Activated gamma-delta T cell treated with Interleukin-2 at 50 U/mL for 16 hours (primary cell): Measurements from ENCODE around the gene STARD8.

Source experiments
- DNase-seq: peaks from one replicate; pipeline ENCODE4 v3.0.0-alpha.2; 2020

STARD8 gene

DNA sequence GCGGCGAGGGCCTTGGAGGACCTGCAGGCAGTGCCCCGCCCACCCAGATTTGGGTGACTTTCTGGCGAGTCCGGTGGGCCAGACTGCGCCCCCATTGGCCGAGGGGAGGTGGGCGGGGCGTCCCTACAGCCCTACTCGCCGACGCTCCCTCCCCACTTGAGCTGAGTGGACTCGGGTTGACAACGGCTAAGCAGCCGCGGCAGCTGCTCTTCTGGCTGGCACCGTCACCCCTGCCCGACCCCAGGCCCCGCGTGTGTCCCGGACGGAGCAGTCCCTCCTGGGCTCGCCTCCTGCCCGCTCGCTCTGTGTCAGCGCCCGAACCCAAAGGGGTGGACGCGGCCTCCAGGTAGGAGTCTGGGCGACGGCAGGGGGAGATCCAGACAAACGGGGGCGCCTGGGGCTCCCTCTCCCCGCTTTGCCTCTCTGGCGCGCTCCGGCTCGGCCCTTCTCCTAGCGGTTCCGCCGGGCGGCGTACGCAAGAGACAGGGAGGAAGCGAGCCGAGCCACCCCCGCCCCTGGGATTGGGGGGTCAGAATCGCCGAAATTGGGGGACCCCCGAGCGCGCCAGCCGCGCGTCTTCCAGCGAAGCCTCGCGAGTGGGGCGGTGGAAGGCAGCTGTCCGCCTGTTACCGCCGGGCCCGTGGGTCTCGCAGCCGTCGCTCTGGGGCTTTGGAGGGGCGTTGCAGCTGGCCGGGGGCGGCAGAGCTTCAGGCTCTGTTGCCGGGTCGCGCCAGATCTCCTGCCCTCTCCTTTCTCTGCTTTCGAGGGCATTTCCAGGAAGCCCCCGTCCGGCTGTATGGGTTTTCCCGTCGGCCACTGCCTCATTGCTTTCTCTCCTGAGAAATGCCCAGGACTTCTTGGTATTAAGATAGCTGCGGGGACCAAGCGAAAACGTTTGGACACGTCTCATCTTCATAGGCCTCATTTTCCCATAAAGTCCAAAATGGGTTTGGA is 46.3 kb downstream of the STARD8 start:
- no peak for DNase-seq

DNA sequence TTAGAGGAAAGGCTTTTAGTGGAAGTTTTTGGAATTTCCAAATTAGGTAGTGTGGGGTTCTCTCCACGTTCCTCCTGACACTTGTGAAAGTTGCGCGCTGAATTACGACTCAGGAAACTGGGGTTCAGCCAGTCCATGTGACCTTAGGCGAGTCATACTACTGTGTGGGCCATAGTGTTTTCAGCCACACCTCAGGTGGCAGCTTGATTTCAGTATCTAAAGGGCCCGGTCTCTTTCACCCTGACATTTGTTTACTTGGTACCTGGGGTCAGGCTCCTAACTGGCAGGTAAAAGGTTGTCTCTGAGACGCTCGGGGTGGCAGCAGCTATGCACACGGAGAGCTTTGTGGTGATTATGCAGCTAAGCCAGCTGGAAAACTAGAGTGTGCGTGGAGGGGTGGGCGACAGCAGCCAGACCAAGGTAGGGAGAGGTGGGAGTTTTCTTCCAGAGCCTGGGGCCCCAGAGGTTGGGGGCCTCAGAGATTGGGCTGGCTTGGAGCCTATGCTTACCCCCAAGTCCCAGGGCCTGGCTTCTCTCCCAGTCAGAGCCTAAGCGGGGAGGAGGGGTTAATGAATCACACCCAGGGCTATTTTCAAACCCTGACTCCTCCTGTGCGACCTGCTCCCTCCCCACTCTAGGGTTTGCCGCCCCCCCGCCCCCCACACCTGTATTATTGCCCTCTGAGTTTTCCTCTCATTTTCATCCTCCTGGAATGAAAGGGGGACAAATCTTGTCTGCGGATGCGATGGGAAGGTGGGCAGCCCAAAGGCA is 47.2 kb downstream of the STARD8 start:
- no peak for DNase-seq

GRCh38 chrX:68695206-68695845 is 47.9 kb downstream of the STARD8 start:
- DNase-seq, result no peak

- DNase-seq, result no peak
These were observed 49.0 kb downstream of the STARD8 start for GRCh38 chrX:68696267-68696990.

DNA sequence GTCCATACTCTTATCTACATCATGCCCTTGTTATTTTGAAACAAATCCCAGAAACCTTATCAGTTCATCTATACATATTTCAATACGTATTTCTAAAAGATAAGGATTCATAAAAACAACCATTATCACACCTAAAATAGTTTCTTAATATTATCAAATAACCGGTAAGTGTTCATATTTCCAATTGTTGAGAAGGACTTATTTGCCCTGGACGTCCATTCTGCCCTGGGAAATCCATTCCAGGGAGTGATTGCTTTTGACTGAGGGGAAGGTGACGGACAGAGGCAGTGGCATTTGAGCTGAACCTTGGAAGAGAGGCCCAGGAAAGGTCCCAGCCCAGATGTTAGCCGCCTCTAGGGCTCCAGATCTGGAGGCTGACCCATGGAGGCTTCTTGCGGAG is 49.6 kb downstream of the STARD8 start:
- no peak for DNase-seq

- DNase-seq, result no peak
These were observed 50.1 kb downstream of the STARD8 start for GRCh38 chrX:68697465-68698125.

- no peak for DNase-seq
These were observed 51.5 kb downstream of the STARD8 start for GRCh38 chrX:68698942-68699341.

DNA sequence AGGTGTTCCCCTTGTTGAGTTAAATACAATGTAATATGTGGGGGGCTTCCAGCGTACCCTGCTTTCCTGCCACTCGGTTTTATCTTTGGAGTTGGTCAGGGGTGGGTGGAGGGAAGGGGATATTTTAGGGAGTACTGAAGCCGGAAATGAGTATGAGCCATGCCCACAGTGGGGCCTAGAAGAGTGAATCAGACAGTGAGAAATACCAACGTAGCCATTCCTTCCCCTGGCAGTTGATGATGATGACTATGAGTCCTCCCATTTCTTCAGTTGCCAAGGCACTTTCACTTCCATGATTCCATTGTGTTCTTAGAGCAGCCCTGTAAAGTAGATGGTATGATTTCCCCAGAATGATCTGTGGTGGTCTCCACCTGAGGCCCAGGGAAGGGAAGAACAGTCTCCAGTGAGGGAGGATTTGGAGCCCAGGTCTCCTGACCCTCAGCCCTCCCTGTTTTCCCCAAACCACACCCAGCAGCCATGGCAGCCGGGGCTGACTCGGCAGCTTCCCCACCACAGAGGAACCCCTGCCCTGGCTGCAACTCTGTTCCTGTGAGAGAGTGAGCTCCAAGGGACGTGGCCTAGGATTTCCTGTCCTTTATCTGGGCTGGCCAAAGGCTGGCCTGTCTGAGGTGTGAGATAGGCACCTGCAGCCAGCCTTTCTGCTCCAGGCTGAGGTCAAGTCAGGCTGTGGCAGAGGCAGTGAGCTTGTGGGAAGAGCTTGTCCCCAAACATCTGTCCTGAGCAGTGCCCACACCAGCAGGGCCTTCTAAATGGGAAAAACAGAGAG is 52.7 kb downstream of the STARD8 start:
- DNase-seq, result no peak

GRCh38 chrX:68703369-68703768 is 55.9 kb downstream of the STARD8 start:
- DNase-seq, result no peak

DNA sequence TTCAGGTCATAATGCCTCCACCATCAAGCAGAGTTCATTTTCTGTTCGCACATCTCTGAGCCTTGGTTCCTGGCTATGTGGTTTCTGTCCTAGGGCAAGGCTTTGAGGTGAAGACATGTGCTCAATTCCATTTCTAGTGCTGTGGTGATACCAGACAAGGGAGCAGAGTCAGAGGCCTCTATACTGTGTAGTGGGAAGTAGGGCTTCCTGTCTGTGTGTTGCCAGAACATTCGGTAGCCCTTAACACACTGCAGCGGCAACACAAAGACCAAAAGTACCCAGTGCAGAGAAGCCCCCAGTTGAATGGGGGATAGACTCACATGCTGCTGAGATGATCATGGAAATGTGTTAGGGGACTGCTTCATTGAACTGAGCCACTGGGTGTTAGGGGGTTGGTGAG is 56.4 kb downstream of the STARD8 start:
- no peak for DNase-seq

DNA sequence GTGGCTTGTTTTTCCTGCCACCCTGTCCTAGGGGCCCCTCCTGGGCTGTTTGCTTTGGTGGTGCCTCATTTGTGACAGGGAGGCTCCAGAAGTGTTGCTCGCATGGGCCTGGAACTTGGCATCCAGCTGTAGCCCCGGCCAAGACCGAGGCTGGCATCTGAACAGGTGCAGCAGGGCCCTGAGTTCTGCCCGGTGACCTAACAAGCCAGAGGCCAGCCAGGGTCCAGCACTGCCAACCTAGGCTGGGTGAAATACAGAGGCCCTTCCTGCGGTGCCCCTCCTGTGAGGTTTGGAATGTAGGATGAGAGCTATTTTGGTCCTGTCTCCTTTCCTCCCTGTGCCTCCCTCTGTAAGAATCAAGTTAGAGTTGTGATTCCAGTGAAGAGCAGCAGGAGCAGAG is 58.5 kb downstream of the STARD8 start:
- DNase-seq, result no peak

- DNase-seq, result no peak
These were observed 61.2 kb downstream of the STARD8 start for GRCh38 chrX:68708503-68709290.

- DNase-seq, result no peak
These were observed 63.6 kb downstream of the STARD8 start for GRCh38 chrX:68710870-68711576.

DNA sequence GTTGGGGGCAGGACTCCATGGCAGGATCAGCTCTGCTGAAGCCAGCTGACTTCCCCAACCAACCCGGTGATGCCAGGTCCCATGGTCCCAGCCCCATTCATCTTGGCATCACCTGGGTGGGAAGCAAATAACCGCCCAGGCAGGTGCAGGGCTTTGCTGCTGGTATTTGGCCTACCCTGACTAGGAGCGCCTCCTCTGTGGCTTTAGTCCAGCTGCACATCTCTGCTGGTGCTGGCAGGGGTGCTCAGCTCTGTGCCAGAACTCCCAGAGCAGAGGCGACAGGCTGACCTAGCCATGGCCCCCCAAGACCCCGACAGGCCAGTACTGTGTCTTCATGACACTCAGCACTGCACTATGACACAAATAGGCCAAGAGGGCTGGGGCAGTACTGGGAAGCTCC is 64.4 kb downstream of the STARD8 start:
- no peak for DNase-seq

GRCh38 chrX:68714856-68715255 is 67.4 kb downstream of the STARD8 start:
- no peak for DNase-seq

DNA sequence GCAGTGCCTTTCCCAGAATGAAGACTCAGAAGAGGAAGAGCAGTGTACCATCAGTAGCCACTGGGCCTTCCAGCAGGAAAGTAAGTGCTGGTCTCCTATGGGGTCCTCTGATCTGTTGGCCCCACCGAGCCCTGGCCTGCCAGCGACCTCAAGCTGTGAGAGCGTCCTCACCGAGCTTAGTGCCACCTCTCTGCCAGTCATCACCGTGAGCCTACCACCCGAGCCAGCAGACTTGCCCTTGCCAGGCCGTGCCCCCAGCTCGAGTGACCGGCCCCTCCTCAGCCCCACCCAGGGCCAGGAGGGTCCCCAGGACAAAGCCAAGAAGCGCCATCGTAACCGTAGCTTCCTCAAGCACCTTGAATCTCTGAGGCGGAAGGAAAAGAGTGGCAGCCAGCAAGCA is 69.7 kb downstream of the STARD8 start:
- DNase-seq, result no peak

GRCh38 chrX:68717663-68718442 is 70.4 kb downstream of the STARD8 start:
- no peak for DNase-seq

DNA sequence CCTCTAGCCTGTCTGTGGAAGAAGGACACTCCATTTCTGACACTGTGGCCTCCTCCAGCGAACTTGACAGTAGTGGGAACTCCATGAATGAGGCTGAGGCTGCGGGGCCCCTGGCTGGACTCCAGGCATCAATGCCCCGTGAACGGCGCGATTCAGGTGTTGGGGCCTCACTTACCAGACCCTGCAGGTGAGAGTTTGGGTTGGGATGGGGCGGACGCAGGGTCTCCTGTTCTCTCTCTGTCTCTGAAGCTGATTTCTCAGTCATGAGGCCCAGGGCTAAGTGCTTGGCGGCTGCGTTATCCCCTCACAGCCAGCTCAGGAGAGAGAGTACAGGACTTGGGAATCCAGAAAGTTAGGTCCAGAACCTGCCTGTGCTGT is 71.0 kb downstream of the STARD8 start:
- no peak for DNase-seq
